Tibial nerve (tissue), 4 donors: ENCODE data around the gene WDR47. TPM values are rescaled to one million over a fixed set of nuclear protein-coding genes. Genes with fewer than 3 reads are reported as not detected.
"Not testable (repeated sequence)": the region's sequence is repeated elsewhere in the genome, so short reads cannot be mapped to it uniquely, and the experiment has no call there.

ENCODE experiments used
- DNase-seq, 2 donors: peaks; one replicate each; pipeline ENCODE4 v3.0.0-alpha.2; 2019; ENCODE audit warnings: low spot score in 2 of 2
- H3K27ac ChIP-seq, 4 donors: fragments of 200-600 bp; sonication (generic) in 3 of 4; one replicate each; pipeline ENCODE4 v1.5.1; 2017 to 2019; ENCODE audit warnings: mild to moderate bottlenecking in 1 of 4
- H3K27me3 ChIP-seq, 2 donors: fragments of 200-600 bp; sonication (generic) in 1 of 2; one replicate each; pipeline versions ENCODE4 v1.5.1 to v1.6.0; 2017 to 2019
- H3K36me3 ChIP-seq, 3 donors: fragments of 200-600 bp; sonication (generic); one replicate each; pipeline ENCODE4 v1.5.1; 2018 to 2019
- H3K4me1 ChIP-seq, 4 donors: fragments of 200-600 bp; sonication (generic) in 3 of 4; one replicate each; pipeline ENCODE4 v1.5.1; 2017 to 2019
- H3K4me3 ChIP-seq, 4 donors: fragments of 200-600 bp; sonication (generic) in 3 of 4; one replicate each; pipeline ENCODE4 v1.5.1; 2017 to 2019; ENCODE audit warnings: mild to moderate bottlenecking in 1 of 4, moderate library complexity in 1 of 4
- H3K9me3 ChIP-seq, 4 donors: fragments of 200-600 bp; sonication (generic) in 3 of 4; one replicate each; pipeline ENCODE4 v1.5.1; 2017 to 2019
- EP300 ChIP-seq, 2 donors: sonication (generic); formaldehyde crosslinking; IDR thresholded peaks; one replicate each; pipeline ENCODE4 v1.6.1; 2017; ENCODE audit warnings: antibody characterized with exemption in 2 of 2, mild to moderate bottlenecking in 1 of 2
- POLR2A ChIP-seq, 2 donors: fragments of 450-650 bp; IDR thresholded peaks; one replicate each; pipeline ENCODE4 v1.6.1; 2017; ENCODE audit warnings: antibody characterized with exemption in 2 of 2, mild to moderate bottlenecking in 2 of 2, moderate library complexity in 2 of 2
- WGBS, 2 donors: methylation state at CpG; one replicate each; pipeline ENCODE4 v1.1.5; 2018; 5-methylcytosine and 5-hydroxymethylcytosine counted together
- total RNA-seq, 4 donors: library from RNA; depleted of rRNA; stranded (reverse); fragments of >200 nt; gene quantifications; one replicate each; pipeline ENCODE4 v1.1.0, GENCODE V29; 2016
- TF ChIP-seq, protein P1 (sequence below), 5 experiments: fragments of 200-600 bp in 3 of 5; fragments of 450-650 bp in 2 of 5; sonication (generic) in 3 of 5; IDR thresholded peaks; one replicate each; pipeline ENCODE4 v1.5.1; 2016 to 2019; ENCODE audit warnings: antibody characterized with exemption in 5 of 5, mild to moderate bottlenecking in 3 of 5, moderate library complexity in 2 of 5

WDR47 gene
- total RNA-seq, 4 donors from 2014 or later: 14.1 to 47.4 (median 17.3) TPM

- WGBS, 2 donors: 49 to 63% methylated on average over 7 of the region's 7 CpGs
- Histone ChIP-seq H3K27me3 (no peaks in the 10 kb centered on the region), H3K9me3 (peaks cover 0 to 2% (median 0%) of the 10 kb centered on the region in 4 donors), H3K4me1 (peaks cover 0 to 10% (median 0%) of the 10 kb centered on the region in 4 donors), H3K27ac (peak overlapping the region in 3 of 4 donors; percentile 20 to 57 (median 52)), H3K4me3 (no peak overlapping the region), H3K36me3 (peaks cover 0 to 90% (median 0%) of the 10 kb centered on the region in 3 donors)
- no peak for DNase-seq
- TF ChIP-seq POLR2A (IDR thresholded peaks at IDR 0.05) (no peak), EP300 (IDR thresholded peaks at IDR 0.05) (no peak)
- TF ChIP-seq, protein P1, sequence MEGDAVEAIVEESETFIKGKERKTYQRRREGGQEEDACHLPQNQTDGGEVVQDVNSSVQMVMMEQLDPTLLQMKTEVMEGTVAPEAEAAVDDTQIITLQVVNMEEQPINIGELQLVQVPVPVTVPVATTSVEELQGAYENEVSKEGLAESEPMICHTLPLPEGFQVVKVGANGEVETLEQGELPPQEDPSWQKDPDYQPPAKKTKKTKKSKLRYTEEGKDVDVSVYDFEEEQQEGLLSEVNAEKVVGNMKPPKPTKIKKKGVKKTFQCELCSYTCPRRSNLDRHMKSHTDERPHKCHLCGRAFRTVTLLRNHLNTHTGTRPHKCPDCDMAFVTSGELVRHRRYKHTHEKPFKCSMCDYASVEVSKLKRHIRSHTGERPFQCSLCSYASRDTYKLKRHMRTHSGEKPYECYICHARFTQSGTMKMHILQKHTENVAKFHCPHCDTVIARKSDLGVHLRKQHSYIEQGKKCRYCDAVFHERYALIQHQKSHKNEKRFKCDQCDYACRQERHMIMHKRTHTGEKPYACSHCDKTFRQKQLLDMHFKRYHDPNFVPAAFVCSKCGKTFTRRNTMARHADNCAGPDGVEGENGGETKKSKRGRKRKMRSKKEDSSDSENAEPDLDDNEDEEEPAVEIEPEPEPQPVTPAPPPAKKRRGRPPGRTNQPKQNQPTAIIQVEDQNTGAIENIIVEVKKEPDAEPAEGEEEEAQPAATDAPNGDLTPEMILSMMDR (IDR thresholded peaks at IDR 0.05): no peak
These were observed 30.6 kb downstream of the WDR47 start for GRCh38 chr1:109011335-109011734.

GRCh38 chr1:108996622-108997021 is 45.3 kb downstream of the WDR47 start:
- H3K27me3 ChIP-seq, DNase-seq, H3K4me3 ChIP-seq, H3K27ac ChIP-seq, H3K4me1 ChIP-seq: not testable (repeated sequence)
- peaks cover 0 to 91% (median 0%) of the 10 kb centered on the region in 3 donors for H3K36me3 ChIP-seq
- WGBS, 2 donors: 91 to 100% methylated on average over 3 of the region's 3 CpGs
- peaks cover 0 to 12% (median 0%) of the 10 kb centered on the region in 4 donors for H3K9me3 ChIP-seq

GRCh38 chr1:108983114-108983513 is 58.8 kb downstream of the WDR47 start:
- Histone ChIP-seq H3K9me3 (no peaks in the 10 kb centered on the region), H3K27me3 (no peaks in the 10 kb centered on the region), H3K4me1 (no peaks in the 10 kb centered on the region), H3K4me3 (no peak overlapping the region), H3K27ac (no peak overlapping the region), H3K36me3 (peaks cover 0 to 87% (median 0%) of the 10 kb centered on the region in 3 donors)
- 79 to 85% methylated on average over 4 of the region's 4 CpGs for WGBS, 2 donors
- TF ChIP-seq EP300 (IDR thresholded peaks at IDR 0.05) (no peak), POLR2A (IDR thresholded peaks at IDR 0.05) (no peak)
- TF ChIP-seq, protein P1 (IDR thresholded peaks at IDR 0.05): no peak
- no peak for DNase-seq

GRCh38 chr1:108976658-108977057 is 65.2 kb downstream of the WDR47 start:
- Histone ChIP-seq H3K27ac (no peak overlapping the region), H3K4me3 (no peak overlapping the region), H3K27me3 (no peaks in the 10 kb centered on the region), H3K9me3 (no peaks in the 10 kb centered on the region), H3K4me1 (no peaks in the 10 kb centered on the region), H3K36me3 (peaks cover 0 to 91% (median 0%) of the 10 kb centered on the region in 3 donors)
- DNase-seq: no peak
- WGBS, 2 donors: 89 to 90% methylated on average over 4 of the region's 4 CpGs
- TF ChIP-seq, protein P1 (IDR thresholded peaks at IDR 0.05): no peak
- no peak for TF ChIP-seq POLR2A (IDR thresholded peaks at IDR 0.05)
- no peak for TF ChIP-seq EP300 (IDR thresholded peaks at IDR 0.05)

DNA sequence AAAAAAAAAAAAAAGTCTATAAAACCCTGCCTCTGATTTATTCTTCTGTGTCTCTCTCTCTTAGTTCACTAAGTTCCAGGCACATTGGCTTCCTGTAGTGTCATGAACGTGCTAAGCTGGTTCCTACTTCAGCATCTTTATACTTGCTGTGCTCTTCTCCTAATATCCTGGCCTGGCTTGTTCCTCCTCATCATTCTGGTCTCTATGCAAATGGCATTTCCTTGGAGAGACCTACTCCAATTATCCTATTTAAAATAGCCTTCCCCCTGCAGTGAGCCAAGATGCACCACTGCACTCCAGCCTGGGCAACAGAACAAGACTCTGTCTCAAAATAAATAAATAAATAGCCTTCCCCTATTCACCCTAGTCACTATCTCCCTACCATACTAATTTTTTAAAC is 69.0 kb downstream of the WDR47 start:
- WGBS, 2 donors: 100% methylated on average over 1 of the region's 1 CpG

More for the DNA sequence above, 69.0 kb downstream of the WDR47 start:
- no peak overlapping the region for H3K27ac ChIP-seq
- no peaks in the 10 kb centered on the region for H3K9me3 ChIP-seq
- H3K27me3 ChIP-seq: no peaks in the 10 kb centered on the region
- DNase-seq: no peak
- no peak overlapping the region for H3K4me3 ChIP-seq
- no peaks in the 10 kb centered on the region for H3K4me1 ChIP-seq
- peaks cover 0 to 88% (median 3%) of the 10 kb centered on the region in 3 donors for H3K36me3 ChIP-seq
- TF ChIP-seq EP300 (IDR thresholded peaks at IDR 0.05) (no peak), POLR2A (IDR thresholded peaks at IDR 0.05) (no peak)
- TF ChIP-seq, protein P1 (IDR thresholded peaks at IDR 0.05): no peak
